OCI-LY3 (cell line): ENCODE measurements around the gene R3HCC1L.

Experiments used
- EZH2phosphoT487 ChIP-seq: fragments of 200-600 bp; shearing (Covaris generic); IDR thresholded peaks from 2 replicates; pipeline ENCODE4 v1.6.1; 2018; ENCODE audit warnings: antibody characterized with exemption, mixed run types, low read depth
- TF ChIP-seq, protein P1 (sequence below): fragments of 200-600, 300-600 bp; sonication (generic); IDR thresholded peaks from 2 replicates; pipeline ENCODE4 v1.5.1; 2014; ENCODE audit warnings: antibody characterized with exemption, low read length, low read depth

DNA sequence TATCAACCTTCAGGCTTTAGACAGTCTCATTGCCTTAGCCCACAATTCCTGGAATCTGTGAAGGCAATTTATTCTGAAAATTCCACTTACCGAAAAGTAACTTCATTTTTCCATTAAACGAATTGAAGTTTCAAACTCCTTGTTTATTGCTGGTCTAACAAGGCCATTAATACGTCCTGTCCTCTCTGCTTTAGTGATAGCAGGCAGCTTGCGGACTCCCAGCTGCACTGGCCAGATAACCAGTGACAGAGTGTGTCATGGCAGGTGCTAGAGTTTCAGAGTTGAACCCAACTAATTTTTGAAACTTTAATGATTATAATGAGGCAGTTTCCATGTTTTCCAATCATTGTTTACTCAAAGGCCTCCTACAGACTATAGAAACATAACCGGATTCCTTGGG is 102.4 kb downstream of the R3HCC1L start:
- TF ChIP-seq, protein P1, sequence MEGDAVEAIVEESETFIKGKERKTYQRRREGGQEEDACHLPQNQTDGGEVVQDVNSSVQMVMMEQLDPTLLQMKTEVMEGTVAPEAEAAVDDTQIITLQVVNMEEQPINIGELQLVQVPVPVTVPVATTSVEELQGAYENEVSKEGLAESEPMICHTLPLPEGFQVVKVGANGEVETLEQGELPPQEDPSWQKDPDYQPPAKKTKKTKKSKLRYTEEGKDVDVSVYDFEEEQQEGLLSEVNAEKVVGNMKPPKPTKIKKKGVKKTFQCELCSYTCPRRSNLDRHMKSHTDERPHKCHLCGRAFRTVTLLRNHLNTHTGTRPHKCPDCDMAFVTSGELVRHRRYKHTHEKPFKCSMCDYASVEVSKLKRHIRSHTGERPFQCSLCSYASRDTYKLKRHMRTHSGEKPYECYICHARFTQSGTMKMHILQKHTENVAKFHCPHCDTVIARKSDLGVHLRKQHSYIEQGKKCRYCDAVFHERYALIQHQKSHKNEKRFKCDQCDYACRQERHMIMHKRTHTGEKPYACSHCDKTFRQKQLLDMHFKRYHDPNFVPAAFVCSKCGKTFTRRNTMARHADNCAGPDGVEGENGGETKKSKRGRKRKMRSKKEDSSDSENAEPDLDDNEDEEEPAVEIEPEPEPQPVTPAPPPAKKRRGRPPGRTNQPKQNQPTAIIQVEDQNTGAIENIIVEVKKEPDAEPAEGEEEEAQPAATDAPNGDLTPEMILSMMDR = no peak
- TF ChIP-seq EZH2phosphoT487 = no peak
